GM18508 (cell line): ENCODE results near the gene UBE2L3.
"Not testable (repeated sequence)": the region's sequence is repeated elsewhere in the genome, so short reads cannot be mapped to it uniquely, and the experiment has no call there.

ENCODE experiments used
- ATAC-seq: cut with Tn5 transposase; IDR thresholded peaks from one replicate; pipeline ENCODE4 v1.9.1; 2021; ENCODE audit warnings: moderate number of reproducible peaks; ENCODE audit not compliant: insufficient read depth, unreplicated experiment

Gene UBE2L3

GRCh38 chr22:21567456-21568346, at the start of gene UBE2L3:
TSS of gene UBE2L3 (plus strand) at chr22:21567714. CDS start at chr22:21567745, 31 bp downstream.
- no peak for ATAC-seq

- ATAC-seq, result not testable (repeated sequence)
Measured at GRCh38 chr22:21526705-21527500, 40.6 kb upstream of the UBE2L3 start.

GRCh38 chr22:21531525-21531924, 36.0 kb upstream of the UBE2L3 start:
- not testable (repeated sequence) for ATAC-seq

GRCh38 chr22:21532863-21533648, 34.5 kb upstream of the UBE2L3 start:
- not testable (repeated sequence) for ATAC-seq

- ATAC-seq, result not testable (repeated sequence)
Measured at GRCh38 chr22:21539862-21540261, 27.7 kb upstream of the UBE2L3 start.

- ATAC-seq, result not testable (repeated sequence)
Measured at GRCh38 chr22:21544432-21545322, 22.8 kb upstream of the UBE2L3 start.

- not testable (repeated sequence) for ATAC-seq
Measured at GRCh38 chr22:21549558-21549957, 18.0 kb upstream of the UBE2L3 start.

GRCh38 chr22:21550008-21550677, 17.4 kb upstream of the UBE2L3 start:
- ATAC-seq, result not testable (repeated sequence)

GRCh38 chr22:21550678-21551047, 16.9 kb upstream of the UBE2L3 start:
- ATAC-seq, result not testable (repeated sequence)

GRCh38 chr22:21551361-21551760, 16.2 kb upstream of the UBE2L3 start, which contains the start of gene RIMBP3C:
TSS of gene RIMBP3C (minus strand) at chr22:21551461. CDS start at chr22:21550976, 485 bp downstream.
- ATAC-seq, result not testable (repeated sequence)

- ATAC-seq, result not testable (repeated sequence)
Measured at GRCh38 chr22:21559345-21560125, 8.0 kb upstream of the UBE2L3 start.

- ATAC-seq, result not testable (repeated sequence)
Measured at GRCh38 chr22:21560657-21561056, 6.9 kb upstream of the UBE2L3 start.

- ATAC-seq, result no peak
Measured at GRCh38 chr22:21563912-21564311, 3.6 kb upstream of the UBE2L3 start.

GRCh38 chr22:21564411-21564810, 3.1 kb upstream of the UBE2L3 start:
- no peak for ATAC-seq

- ATAC-seq, result no peak
Measured at GRCh38 chr22:21568347-21569075, 997 bp downstream of the UBE2L3 start.

- not testable (repeated sequence) for ATAC-seq
Measured at GRCh38 chr22:21569076-21569427, 1.5 kb downstream of the UBE2L3 start.

GRCh38 chr22:21569459-21570170, 2.1 kb downstream of the UBE2L3 start:
- no peak for ATAC-seq
